Measurements from ENCODE around the gene NUP210.

The NUP210 gene

DNA sequence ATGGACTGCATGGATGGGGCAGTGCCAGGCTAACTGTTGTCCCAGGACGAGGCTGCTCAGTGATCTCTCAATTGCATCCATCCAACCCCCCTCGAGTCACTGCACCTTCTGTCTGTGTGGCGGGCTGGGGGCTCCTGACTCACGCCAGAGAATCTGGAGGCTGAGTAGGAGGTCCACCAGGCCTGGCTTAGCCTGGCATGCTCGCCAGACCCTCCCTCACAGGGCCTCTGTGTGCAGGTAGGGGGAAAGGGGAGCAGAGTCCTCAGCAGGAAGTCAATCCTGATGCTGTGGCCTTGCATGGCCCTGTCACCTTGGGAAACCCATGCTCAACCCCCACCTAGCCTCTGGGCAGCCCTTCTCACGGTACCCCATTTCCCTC, 140.6 kb downstream of the NUP210 start:
- no peak overlapping the region for H3K4me3 ChIP-seq (ENCODE audit: low read depth, low read length)
- TF ChIP-seq, protein P1, sequence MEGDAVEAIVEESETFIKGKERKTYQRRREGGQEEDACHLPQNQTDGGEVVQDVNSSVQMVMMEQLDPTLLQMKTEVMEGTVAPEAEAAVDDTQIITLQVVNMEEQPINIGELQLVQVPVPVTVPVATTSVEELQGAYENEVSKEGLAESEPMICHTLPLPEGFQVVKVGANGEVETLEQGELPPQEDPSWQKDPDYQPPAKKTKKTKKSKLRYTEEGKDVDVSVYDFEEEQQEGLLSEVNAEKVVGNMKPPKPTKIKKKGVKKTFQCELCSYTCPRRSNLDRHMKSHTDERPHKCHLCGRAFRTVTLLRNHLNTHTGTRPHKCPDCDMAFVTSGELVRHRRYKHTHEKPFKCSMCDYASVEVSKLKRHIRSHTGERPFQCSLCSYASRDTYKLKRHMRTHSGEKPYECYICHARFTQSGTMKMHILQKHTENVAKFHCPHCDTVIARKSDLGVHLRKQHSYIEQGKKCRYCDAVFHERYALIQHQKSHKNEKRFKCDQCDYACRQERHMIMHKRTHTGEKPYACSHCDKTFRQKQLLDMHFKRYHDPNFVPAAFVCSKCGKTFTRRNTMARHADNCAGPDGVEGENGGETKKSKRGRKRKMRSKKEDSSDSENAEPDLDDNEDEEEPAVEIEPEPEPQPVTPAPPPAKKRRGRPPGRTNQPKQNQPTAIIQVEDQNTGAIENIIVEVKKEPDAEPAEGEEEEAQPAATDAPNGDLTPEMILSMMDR (IDR thresholded peaks at IDR 0.05; ENCODE audit: low read depth, low read length): no peak

- TF ChIP-seq, protein P1 (IDR thresholded peaks at IDR 0.05; ENCODE audit: low read depth, low read length): no peak
- H3K4me3 ChIP-seq (ENCODE audit: low read depth, low read length): no peak overlapping the region
Observed at GRCh38 chr3:13278783-13279531, 141.2 kb downstream of the NUP210 start.

- no peak overlapping the region for H3K4me3 ChIP-seq (ENCODE audit: low read depth, low read length)
- TF ChIP-seq, protein P1 (IDR thresholded peaks at IDR 0.05; ENCODE audit: low read depth, low read length): no peak
Observed at GRCh38 chr3:13277860-13278531, 142.1 kb downstream of the NUP210 start.

GRCh38 chr3:13277196-13277813, 142.8 kb downstream of the NUP210 start:
- no peak overlapping the region for H3K4me3 ChIP-seq (ENCODE audit: low read depth, low read length)
- TF ChIP-seq, protein P1 (IDR thresholded peaks at IDR 0.05; ENCODE audit: low read depth, low read length): no peak

GRCh38 chr3:13276438-13277195, 143.5 kb downstream of the NUP210 start:
- H3K4me3 ChIP-seq (ENCODE audit: low read depth, low read length): no peak overlapping the region
- TF ChIP-seq, protein P1 (IDR thresholded peaks at IDR 0.05; ENCODE audit: low read depth, low read length): no peak

GRCh38 chr3:13275376-13276005, 144.6 kb downstream of the NUP210 start:
- TF ChIP-seq, protein P1 (IDR thresholded peaks at IDR 0.05; ENCODE audit: low read depth, low read length): no peak
- H3K4me3 ChIP-seq (ENCODE audit: low read depth, low read length): no peak overlapping the region

All from WI38 (cell line).